HG02642 (cell line): Measurements from ENCODE around the gene C19orf47.

Experiments used
- ATAC-seq: cut with Tn5 transposase; IDR thresholded peaks from one replicate; pipeline ENCODE4 v1.9.1; 2021; ENCODE audit warnings: mild to moderate bottlenecking; ENCODE audit not compliant: unreplicated experiment, poor library complexity

Gene C19orf47

GRCh38 chr19:40322271-40322610 is 26.0 kb downstream of the C19orf47 start:
- ATAC-seq, result no peak

DNA sequence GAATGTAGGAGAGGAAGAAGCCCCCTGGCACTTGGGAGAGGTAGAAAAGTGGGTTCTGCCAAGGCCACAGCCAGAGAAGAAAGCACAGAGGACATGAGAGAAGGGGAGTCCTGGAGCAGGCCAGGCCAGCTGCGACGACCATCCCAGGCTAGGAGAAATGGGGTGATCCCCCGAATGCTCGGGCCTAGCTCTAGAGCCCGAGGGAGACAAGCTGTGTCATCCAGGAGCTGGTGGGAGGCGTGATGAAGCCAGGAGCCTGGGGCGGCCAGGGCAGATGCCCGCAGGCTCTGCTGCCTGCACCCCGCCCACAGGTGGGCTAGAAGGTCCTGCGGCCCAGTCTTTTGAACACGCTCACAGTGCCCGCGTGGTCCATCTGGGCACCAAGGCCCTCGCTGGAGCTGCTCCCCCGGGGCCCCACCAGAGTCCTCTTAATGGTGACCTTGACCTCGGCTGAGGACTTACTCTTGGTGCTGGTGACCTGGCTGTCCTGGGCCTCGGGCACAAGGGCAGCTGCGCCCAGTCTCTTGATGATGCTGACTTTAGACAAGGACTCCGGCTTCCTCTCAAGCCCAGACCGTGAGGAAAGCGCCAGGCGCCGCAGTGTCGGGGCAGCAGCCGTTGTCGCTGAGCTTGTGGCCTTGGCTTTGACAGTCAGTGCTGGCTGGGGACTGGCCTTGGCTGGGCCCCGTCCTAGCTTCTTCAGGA is 26.5 kb downstream of the C19orf47 start:
- ATAC-seq, result no peak

DNA sequence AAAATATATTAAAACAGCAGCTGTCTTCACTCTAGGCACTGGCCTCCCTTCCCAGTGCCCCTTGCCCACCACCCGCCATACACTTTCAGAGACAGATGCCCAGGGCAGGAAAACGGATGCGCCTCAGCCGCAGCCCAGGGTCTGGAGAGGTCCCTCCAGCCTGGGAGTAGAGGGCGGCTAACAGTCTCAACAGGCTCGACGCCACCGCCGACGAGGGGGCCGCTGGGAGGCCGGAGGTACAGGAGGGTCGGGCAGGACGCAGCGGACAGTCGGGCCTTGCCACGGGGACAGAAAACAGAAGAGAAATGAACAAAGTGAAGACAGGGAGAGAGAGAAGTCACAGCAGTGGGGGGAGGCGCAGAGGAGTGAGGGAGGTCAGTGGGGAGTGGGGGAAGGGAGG is 27.1 kb downstream of the C19orf47 start:
- no peak for ATAC-seq

DNA sequence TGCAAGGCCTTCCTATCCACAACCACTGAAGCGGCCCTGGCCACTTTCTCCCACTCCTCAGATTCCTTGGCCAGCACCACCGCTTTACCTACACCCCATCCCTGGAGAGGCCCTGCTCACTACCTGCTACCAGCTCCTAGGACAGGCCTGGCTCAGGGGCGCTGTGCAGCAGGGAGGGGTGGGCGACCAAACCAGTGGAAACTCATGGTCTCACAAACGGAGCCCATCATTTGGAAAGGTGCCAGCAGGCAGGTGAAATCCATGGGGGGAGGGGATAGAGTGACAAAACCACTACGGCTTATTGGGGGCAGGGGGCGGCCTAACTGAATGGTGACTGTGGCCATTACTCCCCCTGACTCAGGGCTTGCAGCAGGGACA is 27.6 kb downstream of the C19orf47 start:
- ATAC-seq, result no peak

DNA sequence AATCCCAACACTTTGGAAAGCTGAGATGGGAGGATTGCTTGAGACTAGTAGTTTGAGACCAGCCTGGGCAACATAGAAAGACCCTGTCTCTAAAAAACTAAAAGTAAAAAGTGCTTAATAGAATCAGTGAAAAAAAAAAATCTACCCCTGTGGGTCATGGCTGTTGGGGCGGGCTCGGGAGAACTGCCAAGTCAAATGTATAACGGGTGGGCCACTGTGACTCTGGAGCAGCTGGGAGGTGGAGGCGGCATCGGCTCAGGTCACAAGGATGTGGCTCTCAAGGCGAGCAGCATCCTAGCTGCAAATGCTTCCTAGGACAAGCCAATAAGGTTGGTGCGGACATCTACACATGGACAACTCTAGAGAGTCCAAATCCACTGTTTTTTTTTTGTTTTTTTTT is 30.9 kb downstream of the C19orf47 start:
- ATAC-seq, result no peak

GRCh38 chr19:40315812-40316470 is 32.3 kb downstream of the C19orf47 start:
- no peak for ATAC-seq

DNA sequence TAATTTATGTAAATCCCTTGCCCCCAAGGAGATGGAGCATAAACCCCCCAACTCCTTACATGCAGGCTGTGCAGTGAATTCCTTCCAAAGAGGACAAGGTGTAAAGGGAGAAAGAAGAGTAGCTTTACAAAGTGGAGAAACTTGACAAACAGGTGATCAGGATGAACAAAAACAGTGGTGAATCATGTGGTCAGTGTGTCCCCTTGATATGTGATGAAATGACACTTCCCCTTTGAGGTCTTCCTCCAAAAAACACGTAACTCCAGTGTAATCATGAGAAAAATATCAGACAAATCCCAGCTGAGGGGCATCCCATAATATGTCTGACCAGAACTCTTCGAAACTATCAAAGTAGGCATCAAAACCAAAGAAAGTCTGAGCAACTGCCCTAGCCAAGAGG is 33.5 kb downstream of the C19orf47 start:
- ATAC-seq, result no peak

GRCh38 chr19:40313229-40313983 is 34.8 kb downstream of the C19orf47 start:
- no peak for ATAC-seq

DNA sequence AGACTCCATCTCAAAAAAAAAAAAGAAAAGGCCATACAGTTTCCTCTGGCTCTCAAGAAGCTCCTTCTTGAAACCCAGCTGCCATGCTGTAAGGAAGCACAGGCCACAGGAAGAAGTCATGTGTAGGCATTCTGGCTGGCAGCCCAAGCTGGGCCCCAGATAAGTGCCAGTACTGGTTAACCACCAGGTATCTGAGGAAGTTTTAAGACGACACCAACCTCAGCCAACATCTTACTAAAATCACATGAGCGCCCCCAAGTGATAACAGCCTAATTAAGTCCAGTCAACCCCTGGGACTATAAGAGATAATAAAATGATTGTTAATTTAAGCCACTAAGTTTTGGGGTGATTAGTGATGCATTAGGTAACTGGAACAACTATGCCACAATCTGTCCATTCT is 35.7 kb downstream of the C19orf47 start:
- no peak for ATAC-seq

DNA sequence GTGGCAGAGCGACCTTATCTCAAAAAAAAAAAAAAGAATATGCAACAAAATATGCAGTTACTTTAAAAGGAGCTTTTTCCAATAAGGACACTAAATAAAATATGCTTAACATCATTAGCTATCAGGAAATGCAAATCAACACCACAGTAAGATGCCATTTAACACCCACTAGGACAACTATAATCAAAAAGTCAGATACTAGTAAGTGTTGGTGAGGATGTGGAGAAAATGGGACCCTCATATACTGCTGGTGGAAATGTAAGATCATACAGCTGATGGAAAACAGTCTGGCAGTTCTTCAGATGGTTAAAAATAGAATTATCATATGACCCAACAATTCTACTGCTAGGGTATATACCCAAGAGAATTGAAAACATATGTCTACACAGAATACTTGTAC is 38.5 kb downstream of the C19orf47 start:
- ATAC-seq, result no peak

DNA sequence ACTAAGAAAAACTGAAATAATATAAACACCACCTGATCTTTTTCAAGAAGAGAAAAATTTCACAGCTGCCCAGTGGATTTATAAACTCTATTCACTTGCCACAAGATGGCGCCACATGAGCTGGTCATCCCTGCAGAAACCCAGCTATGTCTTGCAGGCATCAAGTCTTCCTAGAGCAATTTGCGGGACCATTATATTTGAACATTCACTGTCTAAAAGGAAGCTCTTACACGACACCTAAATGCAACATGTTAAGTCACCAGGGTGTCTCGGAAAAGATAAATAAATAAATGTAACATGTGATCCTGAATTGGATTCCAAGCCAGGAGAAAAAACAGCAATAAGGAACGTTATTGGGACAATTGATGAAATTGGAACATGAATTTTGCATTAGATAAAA is 42.8 kb downstream of the C19orf47 start:
- ATAC-seq, result no peak

GRCh38 chr19:40304306-40304705 is 43.9 kb downstream of the C19orf47 start:
- no peak for ATAC-seq

GRCh38 chr19:40303765-40304164 is 44.4 kb downstream of the C19orf47 start:
- no peak for ATAC-seq

- no peak for ATAC-seq
Observed at GRCh38 chr19:40302224-40303011, 45.8 kb downstream of the C19orf47 start.

DNA sequence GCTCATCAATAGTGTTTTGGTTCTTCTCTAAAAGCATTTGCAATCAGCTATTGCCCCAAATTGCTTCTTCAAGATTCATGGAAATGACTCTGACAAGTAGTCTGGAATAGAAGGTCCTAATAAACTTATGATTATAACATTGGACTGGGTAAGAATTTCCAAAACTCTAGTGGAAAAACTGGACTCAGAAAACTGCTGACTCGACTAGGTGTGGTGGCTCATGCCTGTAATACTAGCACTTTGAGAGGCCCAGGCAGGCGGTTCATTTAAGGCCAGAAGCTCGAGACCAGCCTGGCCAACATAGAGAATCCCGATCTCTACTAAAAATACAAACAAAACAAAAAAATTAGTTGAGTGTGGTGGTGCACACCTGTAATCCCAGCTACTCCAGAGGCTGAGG is 47.5 kb downstream of the C19orf47 start:
- no peak for ATAC-seq

- no peak for ATAC-seq
Observed at GRCh38 chr19:40298026-40298425, 50.2 kb downstream of the C19orf47 start.

DNA sequence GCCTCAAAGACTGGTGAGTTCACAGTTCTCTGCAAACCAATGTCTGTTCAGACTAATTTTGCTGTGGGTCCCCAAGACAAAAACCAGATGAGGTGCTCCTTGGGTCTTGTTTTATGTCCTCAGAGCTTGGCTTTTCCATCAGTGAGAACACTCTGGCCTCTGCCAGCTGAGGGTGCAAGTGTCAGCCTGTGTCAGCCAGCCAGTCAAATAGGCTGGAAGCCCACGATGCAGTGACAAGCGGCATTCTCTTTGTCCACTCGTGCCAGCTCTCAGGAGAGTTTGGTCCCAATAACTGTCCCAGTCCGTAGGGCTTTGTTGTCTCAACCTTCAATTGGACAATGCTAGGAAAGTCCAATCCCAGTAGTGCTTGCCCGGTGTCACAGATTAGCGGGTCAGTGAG is 53.6 kb downstream of the C19orf47 start:
- ATAC-seq, result no peak

DNA sequence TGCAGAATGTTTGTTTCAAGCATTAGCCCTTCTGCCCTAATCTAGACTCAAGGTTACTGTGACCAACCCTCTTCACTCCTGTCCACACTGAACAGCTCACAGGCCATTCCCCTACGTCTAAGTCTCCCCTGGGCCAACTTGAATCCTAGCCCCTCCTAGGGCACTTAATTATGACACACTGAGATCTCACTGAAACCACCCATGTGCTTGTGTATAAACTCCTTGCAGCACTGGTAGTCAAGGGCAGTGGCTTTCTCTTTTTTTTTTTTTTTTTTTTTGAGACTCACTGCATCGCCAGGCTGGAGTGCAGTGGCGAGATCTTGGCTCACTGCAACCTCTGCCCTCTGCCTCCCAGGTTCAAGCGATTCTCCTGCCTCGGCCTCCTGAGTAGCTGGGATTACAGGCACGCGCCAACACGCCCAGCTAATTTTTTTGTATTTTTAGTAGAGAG is 61.2 kb downstream of the C19orf47 start:
- no peak for ATAC-seq

DNA sequence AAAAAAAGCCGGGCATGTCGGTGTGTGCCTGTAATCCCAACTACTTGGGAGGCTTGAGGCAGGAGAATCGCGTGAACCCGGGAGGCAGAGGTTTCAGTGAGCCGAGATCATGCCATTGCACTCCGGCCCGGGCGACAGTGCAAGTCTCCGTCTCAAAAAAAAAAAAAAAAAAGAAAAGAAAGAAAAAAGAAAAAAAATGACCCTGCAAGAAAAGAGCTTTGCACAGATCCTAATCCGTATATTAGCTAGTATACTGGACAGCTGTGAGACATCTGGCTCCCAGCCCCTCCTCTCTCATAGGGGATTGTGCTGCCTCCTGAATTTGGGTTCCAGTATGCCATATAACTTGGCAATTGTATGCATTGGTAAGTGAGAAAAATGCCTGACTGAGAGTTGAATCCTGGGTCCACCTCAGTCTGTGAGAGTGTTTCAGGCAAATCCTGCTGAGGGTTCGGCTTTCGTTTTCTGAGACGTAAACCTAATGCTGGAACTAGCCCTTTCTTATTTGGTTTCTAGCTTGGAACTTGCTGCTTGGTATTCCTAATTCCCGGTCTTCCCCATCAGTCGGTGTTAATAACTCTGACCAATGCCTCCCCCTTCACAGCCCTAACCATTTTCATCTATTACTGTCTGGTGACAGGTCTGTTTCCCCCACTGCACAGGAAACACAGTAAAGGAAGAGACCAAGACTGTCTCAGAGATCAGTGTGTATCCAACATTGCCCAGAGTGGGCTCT is 61.8 kb downstream of the C19orf47 start:
- no peak for ATAC-seq
